HepG2 (cell line): ENCODE results near the gene SECTM1. TPM values are rescaled to one million over a fixed set of nuclear protein-coding genes. Genes with fewer than 3 reads are reported as not detected.

Experiments used
- CC2D1A ChIP-seq: sonication (generic); formaldehyde crosslinking; IDR thresholded peaks from 2 replicates; pipeline ENCODE4 v1.8.1; 2023; ENCODE audit warnings: mild to moderate bottlenecking, missing genetic modification reagents
- GLI4 ChIP-seq: sonication (generic); formaldehyde crosslinking; IDR thresholded peaks from 2 replicates; pipeline ENCODE4 v1.5.1; 2020; ENCODE audit warnings: missing genetic modification reagents, mild to moderate bottlenecking, moderate library complexity, borderline replicate concordance
- HNRNPLL ChIP-seq: fragments of 200-400 bp; formaldehyde crosslinking; IDR thresholded peaks from 2 replicates; pipeline ENCODE4 v1.6.1; 2017; ENCODE audit warnings: mild to moderate bottlenecking, low read depth, low read length; ENCODE audit not compliant: poor library complexity, severe bottlenecking
- NCOA2 ChIP-seq: sonication (generic); formaldehyde crosslinking; IDR thresholded peaks from 2 replicates; pipeline ENCODE4 v1.8.0; 2022; ENCODE audit warnings: inconsistent platforms
- NFE2L2 ChIP-seq: fragments of 150-350 bp; IDR thresholded peaks from 2 replicates; pipeline ENCODE4 v1.6.1; 2014; ENCODE audit warnings: low read length
- NR1H2 ChIP-seq: sonication (generic); formaldehyde crosslinking; IDR thresholded peaks from 2 replicates; pipeline ENCODE4 v1.8.1; 2022; ENCODE audit warnings: low read depth, missing genetic modification reagents, borderline replicate concordance
- RBAK ChIP-seq: sonication (generic); formaldehyde crosslinking; IDR thresholded peaks from 2 replicates; pipeline ENCODE4 v1.5.1; 2020; ENCODE audit warnings: mild to moderate bottlenecking, missing genetic modification reagents
- SNAI1 ChIP-seq: sonication (generic); formaldehyde crosslinking; IDR thresholded peaks from 2 replicates; pipeline ENCODE4 v1.5.0; 2020; ENCODE audit warnings: mild to moderate bottlenecking, missing genetic modification reagents, borderline replicate concordance
- TBX2 ChIP-seq: sonication (generic); formaldehyde crosslinking; IDR thresholded peaks from 2 replicates; pipeline ENCODE4 v1.5.0; 2020; ENCODE audit warnings: missing genetic modification reagents, mild to moderate bottlenecking, borderline replicate concordance
- TRIM24 ChIP-seq: sonication (generic); formaldehyde crosslinking; IDR thresholded peaks from 2 replicates; pipeline ENCODE4 v1.8.0; 2022; ENCODE audit warnings: mild to moderate bottlenecking, missing genetic modification reagents
- ZNF160 ChIP-seq: sonication (generic); formaldehyde crosslinking; IDR thresholded peaks from 2 replicates; pipeline ENCODE4 v1.8.0; 2022; ENCODE audit warnings: mild to moderate bottlenecking, inconsistent platforms, missing genetic modification reagents
- ZNF207 ChIP-seq: fragments of 450-650 bp; IDR thresholded peaks from 2 replicates; pipeline ENCODE4 v1.6.1; 2016; ENCODE audit warnings: antibody characterized with exemption, borderline replicate concordance
- ZNF607 ChIP-seq: sonication (generic); formaldehyde crosslinking; IDR thresholded peaks from 2 replicates; pipeline ENCODE4 v1.5.1; 2020; ENCODE audit warnings: missing genetic modification reagents, mild to moderate bottlenecking, borderline replicate concordance
- ZNF792 ChIP-seq: IDR thresholded peaks from 2 replicates; pipeline ENCODE4 v1.6.1; 2016
- ZNF878 ChIP-seq: sonication (generic); formaldehyde crosslinking; IDR thresholded peaks from 2 replicates; pipeline ENCODE4 v1.8.1; 2023; ENCODE audit warnings: mild to moderate bottlenecking, missing genetic modification reagents, moderate library complexity
- polyA plus RNA-seq, 8 experiments: library from polyadenylated mRNA; depleted of rRNA in 3 of 8; stranded (reverse) in 7 of 8; unstranded in 1 of 8; fragments of >200 nt; fragmentation: Illumina TruSeq in 4 of 8; extraction: Trizol in 4 of 8; gene quantifications; 2 replicates each; pipeline versions ENCODE4 v1.2.1 to v1.2.3, GENCODE V29; 2011 to 2016; ENCODE audit warnings: low read depth in 4 of 8, missing spikeins in 1 of 8, mixed read lengths in 1 of 8; ENCODE audit not compliant: insufficient read depth in 1 of 8
- total RNA-seq, 5 experiments: library from RNA; depleted of rRNA; stranded (reverse); fragments of >200 nt; fragmentation: Illumina TruSeq; extraction: Trizol; gene quantifications; 2 replicates each; pipeline ENCODE4 v1.2.3, GENCODE V29; 2016; ENCODE audit warnings: low read depth in 1 of 5
- TF ChIP-seq, protein P1 (sequence below): fragments of 450-650 bp; IDR thresholded peaks from 2 replicates; pipeline ENCODE4 v1.6.1; 2017; ENCODE audit warnings: mild to moderate bottlenecking
- TF ChIP-seq, protein P2 (sequence below): sonication (generic); formaldehyde crosslinking; IDR thresholded peaks from 2 replicates; pipeline ENCODE4 v1.4.0; 2020; ENCODE audit warnings: missing genetic modification reagents, low read depth, mild to moderate bottlenecking, borderline replicate concordance
- TF ChIP-seq, protein P3 (sequence below): sonication (generic); formaldehyde crosslinking; IDR thresholded peaks from 2 replicates; pipeline ENCODE4 v1.4.0; 2020; ENCODE audit warnings: missing genetic modification reagents, borderline replicate concordance
- TF ChIP-seq, protein P4 (sequence below): sonication (generic); formaldehyde crosslinking; IDR thresholded peaks from 2 replicates; pipeline ENCODE4 v1.4.0; 2020; ENCODE audit warnings: missing genetic modification reagents

SECTM1 gene
- total and polyA plus RNA-seq, 2 of the 13 experiments (the other 11 are each of a cell fraction or from before 2014, with no cell fraction given) = 3.5 to 5.3 TPM

DNA sequence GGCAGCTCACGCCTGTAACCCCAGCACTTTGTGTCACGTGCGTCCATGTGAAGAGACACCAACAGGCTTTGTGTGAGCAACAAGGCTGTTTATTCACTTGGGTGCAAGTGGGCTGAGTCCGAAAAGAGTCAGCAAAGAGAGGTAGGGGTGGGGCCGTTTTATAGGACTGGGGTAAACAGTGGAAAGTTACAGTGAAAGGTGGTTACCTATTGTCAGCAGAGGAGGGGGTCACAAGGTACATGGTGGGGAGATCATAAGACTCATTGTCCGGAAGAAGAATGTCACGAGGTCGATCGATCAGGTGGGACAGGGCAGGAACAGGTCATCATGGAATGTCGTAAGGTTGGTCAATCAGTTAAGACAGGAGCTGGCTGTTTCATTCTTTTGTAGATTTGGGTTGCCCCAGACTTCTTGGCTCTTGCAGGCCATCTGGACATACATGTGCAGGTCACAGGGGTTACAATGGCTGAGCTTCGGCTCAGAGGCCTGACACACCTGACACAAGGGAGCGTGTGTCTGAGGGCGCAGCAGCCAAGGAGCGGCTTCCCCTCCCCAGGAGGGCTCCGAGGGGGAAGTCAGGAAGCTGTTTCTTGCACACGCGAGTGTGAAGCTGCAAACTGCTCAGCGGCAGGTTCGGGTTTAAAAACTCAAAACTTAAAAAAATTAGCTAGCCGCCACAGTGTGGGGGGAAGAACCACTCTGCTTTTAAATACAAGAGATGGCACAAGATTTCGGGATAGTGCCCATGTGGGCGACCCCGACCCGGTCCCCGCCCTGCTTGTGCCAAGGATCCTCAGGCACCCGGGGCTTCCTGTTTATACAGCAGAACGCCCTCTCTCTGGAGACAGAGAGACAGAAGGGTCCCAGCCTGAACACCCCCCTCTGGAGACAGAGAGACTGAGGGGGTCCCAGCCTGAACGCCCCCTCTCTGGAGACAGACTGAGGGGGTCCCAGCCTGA, 13.1 kb upstream of the SECTM1 start (continued):
- TF ChIP-seq ZNF792 (CRISPR knock-in tag) = peak; percentile 87
- TF ChIP-seq HNRNPLL = no peak
- peak; percentile 97; the same call in 1 of the 2 replicates for TF ChIP-seq ZNF607 (CRISPR knock-in tag)
- TF ChIP-seq RBAK (CRISPR knock-in tag) = no peak
- TF ChIP-seq ZNF160 (CRISPR knock-in tag) = peak; percentile 86
- TF ChIP-seq NR1H2 (CRISPR knock-in tag) = no peak; the same call in 1 of the 2 replicates
- TF ChIP-seq, protein P1, sequence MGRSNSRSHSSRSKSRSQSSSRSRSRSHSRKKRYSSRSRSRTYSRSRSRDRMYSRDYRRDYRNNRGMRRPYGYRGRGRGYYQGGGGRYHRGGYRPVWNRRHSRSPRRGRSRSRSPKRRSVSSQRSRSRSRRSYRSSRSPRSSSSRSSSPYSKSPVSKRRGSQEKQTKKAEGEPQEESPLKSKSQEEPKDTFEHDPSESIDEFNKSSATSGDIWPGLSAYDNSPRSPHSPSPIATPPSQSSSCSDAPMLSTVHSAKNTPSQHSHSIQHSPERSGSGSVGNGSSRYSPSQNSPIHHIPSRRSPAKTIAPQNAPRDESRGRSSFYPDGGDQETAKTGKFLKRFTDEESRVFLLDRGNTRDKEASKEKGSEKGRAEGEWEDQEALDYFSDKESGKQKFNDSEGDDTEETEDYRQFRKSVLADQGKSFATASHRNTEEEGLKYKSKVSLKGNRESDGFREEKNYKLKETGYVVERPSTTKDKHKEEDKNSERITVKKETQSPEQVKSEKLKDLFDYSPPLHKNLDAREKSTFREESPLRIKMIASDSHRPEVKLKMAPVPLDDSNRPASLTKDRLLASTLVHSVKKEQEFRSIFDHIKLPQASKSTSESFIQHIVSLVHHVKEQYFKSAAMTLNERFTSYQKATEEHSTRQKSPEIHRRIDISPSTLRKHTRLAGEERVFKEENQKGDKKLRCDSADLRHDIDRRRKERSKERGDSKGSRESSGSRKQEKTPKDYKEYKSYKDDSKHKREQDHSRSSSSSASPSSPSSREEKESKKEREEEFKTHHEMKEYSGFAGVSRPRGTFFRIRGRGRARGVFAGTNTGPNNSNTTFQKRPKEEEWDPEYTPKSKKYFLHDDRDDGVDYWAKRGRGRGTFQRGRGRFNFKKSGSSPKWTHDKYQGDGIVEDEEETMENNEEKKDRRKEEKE = no peak
- TF ChIP-seq ZNF207 = no peak
- no peak for TF ChIP-seq GLI4 (CRISPR knock-in tag)
- TF ChIP-seq ZNF878 (CRISPR knock-in tag) = peak; percentile 81
- TF ChIP-seq, protein P2, sequence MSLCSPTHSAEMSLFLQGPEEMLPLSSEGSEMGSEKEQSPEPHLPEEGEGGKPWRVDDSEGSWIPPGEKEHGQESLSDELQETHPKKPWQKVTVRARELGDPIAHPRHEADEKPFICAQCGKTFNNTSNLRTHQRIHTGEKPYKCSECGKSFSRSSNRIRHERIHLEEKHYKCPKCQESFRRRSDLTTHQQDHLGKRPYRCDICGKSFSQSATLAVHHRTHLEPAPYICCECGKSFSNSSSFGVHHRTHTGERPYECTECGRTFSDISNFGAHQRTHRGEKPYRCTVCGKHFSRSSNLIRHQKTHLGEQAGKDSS (CRISPR knock-in tag) = no peak; the same call in 1 of the 2 replicates
- TF ChIP-seq, protein P3, sequence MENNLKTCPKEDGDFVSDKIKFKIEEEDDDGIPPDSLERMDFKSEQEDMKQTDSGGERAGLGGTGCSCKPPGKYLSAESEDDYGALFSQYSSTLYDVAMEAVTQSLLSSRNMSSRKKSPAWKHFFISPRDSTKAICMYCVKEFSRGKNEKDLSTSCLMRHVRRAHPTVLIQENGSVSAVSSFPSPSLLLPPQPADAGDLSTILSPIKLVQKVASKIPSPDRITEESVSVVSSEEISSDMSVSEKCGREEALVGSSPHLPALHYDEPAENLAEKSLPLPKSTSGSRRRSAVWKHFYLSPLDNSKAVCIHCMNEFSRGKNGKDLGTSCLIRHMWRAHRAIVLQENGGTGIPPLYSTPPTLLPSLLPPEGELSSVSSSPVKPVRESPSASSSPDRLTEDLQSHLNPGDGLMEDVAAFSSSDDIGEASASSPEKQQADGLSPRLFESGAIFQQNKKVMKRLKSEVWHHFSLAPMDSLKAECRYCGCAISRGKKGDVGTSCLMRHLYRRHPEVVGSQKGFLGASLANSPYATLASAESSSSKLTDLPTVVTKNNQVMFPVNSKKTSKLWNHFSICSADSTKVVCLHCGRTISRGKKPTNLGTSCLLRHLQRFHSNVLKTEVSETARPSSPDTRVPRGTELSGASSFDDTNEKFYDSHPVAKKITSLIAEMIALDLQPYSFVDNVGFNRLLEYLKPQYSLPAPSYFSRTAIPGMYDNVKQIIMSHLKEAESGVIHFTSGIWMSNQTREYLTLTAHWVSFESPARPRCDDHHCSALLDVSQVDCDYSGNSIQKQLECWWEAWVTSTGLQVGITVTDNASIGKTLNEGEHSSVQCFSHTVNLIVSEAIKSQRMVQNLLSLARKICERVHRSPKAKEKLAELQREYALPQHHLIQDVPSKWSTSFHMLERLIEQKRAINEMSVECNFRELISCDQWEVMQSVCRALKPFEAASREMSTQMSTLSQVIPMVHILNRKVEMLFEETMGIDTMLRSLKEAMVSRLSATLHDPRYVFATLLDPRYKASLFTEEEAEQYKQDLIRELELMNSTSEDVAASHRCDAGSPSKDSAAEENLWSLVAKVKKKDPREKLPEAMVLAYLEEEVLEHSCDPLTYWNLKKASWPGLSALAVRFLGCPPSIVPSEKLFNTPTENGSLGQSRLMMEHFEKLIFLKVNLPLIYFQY (CRISPR knock-in tag) = peak; percentile 89
- no peak for TF ChIP-seq CC2D1A (CRISPR knock-in tag)
- TF ChIP-seq SNAI1 = peak; percentile 59; the same call in 1 of the 2 replicates
- peak; percentile 97 for TF ChIP-seq TBX2 (CRISPR knock-in tag)
- TF ChIP-seq TRIM24 (CRISPR knock-in tag) = no peak
- TF ChIP-seq NCOA2 (CRISPR knock-in tag) = peak; percentile 99
- TF ChIP-seq, protein P4, sequence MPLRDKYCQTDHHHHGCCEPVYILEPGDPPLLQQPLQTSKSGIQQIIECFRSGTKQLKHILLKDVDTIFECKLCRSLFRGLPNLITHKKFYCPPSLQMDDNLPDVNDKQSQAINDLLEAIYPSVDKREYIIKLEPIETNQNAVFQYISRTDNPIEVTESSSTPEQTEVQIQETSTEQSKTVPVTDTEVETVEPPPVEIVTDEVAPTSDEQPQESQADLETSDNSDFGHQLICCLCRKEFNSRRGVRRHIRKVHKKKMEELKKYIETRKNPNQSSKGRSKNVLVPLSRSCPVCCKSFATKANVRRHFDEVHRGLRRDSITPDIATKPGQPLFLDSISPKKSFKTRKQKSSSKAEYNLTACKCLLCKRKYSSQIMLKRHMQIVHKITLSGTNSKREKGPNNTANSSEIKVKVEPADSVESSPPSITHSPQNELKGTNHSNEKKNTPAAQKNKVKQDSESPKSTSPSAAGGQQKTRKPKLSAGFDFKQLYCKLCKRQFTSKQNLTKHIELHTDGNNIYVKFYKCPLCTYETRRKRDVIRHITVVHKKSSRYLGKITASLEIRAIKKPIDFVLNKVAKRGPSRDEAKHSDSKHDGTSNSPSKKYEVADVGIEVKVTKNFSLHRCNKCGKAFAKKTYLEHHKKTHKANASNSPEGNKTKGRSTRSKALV (CRISPR knock-in tag) = peak; percentile 82; the same call in 1 of the 2 replicates
- no peak for TF ChIP-seq NFE2L2
